Right hindlimb (tissue), 1 donor: ENCODE data around the gene GRIA2.

Experiments
- DNase-seq: peaks from one replicate; pipeline ENCODE4 v3.0.0-alpha.2; 2018

Gene GRIA2

GRCh38 chr4:157405070-157405469 lies 184.5 kb downstream of the GRIA2 start:
- no peak for DNase-seq
